Neuron (in vitro differentiated cells): ENCODE measurements around the gene KIRREL3.

Experiments
- H2AFZ ChIP-seq: one replicate; pipeline ENCODE4 v1.6.1; 2013; ENCODE audit warnings: low read depth, mild to moderate bottlenecking, inconsistent platforms, low read length, moderate library complexity
- H3K27me3 ChIP-seq: one replicate; pipeline ENCODE4 v1.6.1; 2013; ENCODE audit warnings: low read length; ENCODE audit not compliant: insufficient read depth
- H3K36me3 ChIP-seq: one replicate; pipeline ENCODE4 v1.6.1; 2013; ENCODE audit warnings: low read length; ENCODE audit not compliant: insufficient read depth
- H3K4me1 ChIP-seq: one replicate; pipeline ENCODE4 v1.6.1; 2013; ENCODE audit warnings: low read length; ENCODE audit not compliant: insufficient read depth
- H3K4me3 ChIP-seq: 2 replicates; pipeline ENCODE4 v1.5.1; 2013; ENCODE audit warnings: mild to moderate bottlenecking, low read length, moderate library complexity
- H3K9me3 ChIP-seq: one replicate; pipeline ENCODE4 v1.6.1; 2013; ENCODE audit warnings: low read length

The KIRREL3 gene

GRCh38 chr11:126480410-126481302 is 519.9 kb downstream of the KIRREL3 start:
- H3K27me3 ChIP-seq: peaks cover 9% of the 10 kb centered on the region
- no peaks in the 10 kb centered on the region for H3K9me3 ChIP-seq
- H3K4me3 ChIP-seq: peak overlapping the region; percentile 28

GRCh38 chr11:126480015-126480409 is 520.6 kb downstream of the KIRREL3 start:
- peaks cover 2% of the 10 kb centered on the region for H3K4me1 ChIP-seq
- H3K9me3 ChIP-seq: no peaks in the 10 kb centered on the region
- H3K36me3 ChIP-seq: no peaks in the 10 kb centered on the region
- H3K4me3 ChIP-seq: no peak overlapping the region
- peak overlapping the region; percentile 93 for H2AFZ ChIP-seq
- peaks cover 9% of the 10 kb centered on the region for H3K27me3 ChIP-seq

More at GRCh38 chr11:126480410-126481302, 519.9 kb downstream of the KIRREL3 start:
- Histone ChIP-seq H3K36me3 (no peaks in the 10 kb centered on the region), H3K4me1 (peaks cover 2% of the 10 kb centered on the region), H2AFZ (peak overlapping the region; percentile 93)

- H3K36me3 ChIP-seq: no peaks in the 10 kb centered on the region
- no peak overlapping the region for H3K4me3 ChIP-seq
- no peak overlapping the region for H2AFZ ChIP-seq
- H3K27me3 ChIP-seq: peaks cover 11% of the 10 kb centered on the region
- peaks cover 2% of the 10 kb centered on the region for H3K4me1 ChIP-seq
- H3K9me3 ChIP-seq: no peaks in the 10 kb centered on the region
These were observed 521.2 kb downstream of the KIRREL3 start for GRCh38 chr11:126479178-126479930.

GRCh38 chr11:126478466-126478865 is 522.1 kb downstream of the KIRREL3 start:
- Histone ChIP-seq H3K36me3 (no peaks in the 10 kb centered on the region), H3K4me1 (peaks cover 2% of the 10 kb centered on the region), H3K9me3 (no peaks in the 10 kb centered on the region), H3K27me3 (peaks cover 9% of the 10 kb centered on the region), H3K4me3 (no peak overlapping the region), H2AFZ (no peak overlapping the region)

- no peaks in the 10 kb centered on the region for H3K9me3 ChIP-seq
- peaks cover 9% of the 10 kb centered on the region for H3K27me3 ChIP-seq
- no peak overlapping the region for H3K4me3 ChIP-seq
- H3K4me1 ChIP-seq: peaks cover 2% of the 10 kb centered on the region
- no peaks in the 10 kb centered on the region for H3K36me3 ChIP-seq
- no peak overlapping the region for H2AFZ ChIP-seq
These were observed 522.9 kb downstream of the KIRREL3 start for GRCh38 chr11:126477535-126478305.

GRCh38 chr11:126476977-126477376 is 523.6 kb downstream of the KIRREL3 start:
- Histone ChIP-seq H3K4me3 (no peak overlapping the region), H2AFZ (no peak overlapping the region), H3K4me1 (peaks cover 7% of the 10 kb centered on the region), H3K36me3 (no peaks in the 10 kb centered on the region), H3K9me3 (no peaks in the 10 kb centered on the region), H3K27me3 (peaks cover 9% of the 10 kb centered on the region)

GRCh38 chr11:126476266-126476924 is 524.2 kb downstream of the KIRREL3 start:
- H2AFZ ChIP-seq: no peak overlapping the region
- H3K4me3 ChIP-seq: no peak overlapping the region
- peaks cover 7% of the 10 kb centered on the region for H3K4me1 ChIP-seq
- H3K9me3 ChIP-seq: no peaks in the 10 kb centered on the region
- no peaks in the 10 kb centered on the region for H3K36me3 ChIP-seq
- H3K27me3 ChIP-seq: peaks cover 9% of the 10 kb centered on the region

GRCh38 chr11:126475014-126475991 is 525.3 kb downstream of the KIRREL3 start:
- H3K9me3 ChIP-seq: no peaks in the 10 kb centered on the region
- peaks cover 6% of the 10 kb centered on the region for H3K4me1 ChIP-seq
- no peaks in the 10 kb centered on the region for H3K36me3 ChIP-seq
- peaks cover 9% of the 10 kb centered on the region for H3K27me3 ChIP-seq
- no peak overlapping the region for H2AFZ ChIP-seq
- H3K4me3 ChIP-seq: no peak overlapping the region

GRCh38 chr11:126474220-126474619 is 526.4 kb downstream of the KIRREL3 start:
- Histone ChIP-seq H3K4me1 (peaks cover 6% of the 10 kb centered on the region), H3K4me3 (no peak overlapping the region), H3K9me3 (no peaks in the 10 kb centered on the region), H3K27me3 (peaks cover 9% of the 10 kb centered on the region), H2AFZ (no peak overlapping the region), H3K36me3 (no peaks in the 10 kb centered on the region)

GRCh38 chr11:126473269-126473668 is 527.3 kb downstream of the KIRREL3 start:
- Histone ChIP-seq H3K36me3 (no peaks in the 10 kb centered on the region), H3K4me3 (no peak overlapping the region), H3K4me1 (peaks cover 6% of the 10 kb centered on the region), H3K9me3 (no peaks in the 10 kb centered on the region), H2AFZ (no peak overlapping the region), H3K27me3 (peaks cover 9% of the 10 kb centered on the region)

- H3K9me3 ChIP-seq: no peaks in the 10 kb centered on the region
- H3K36me3 ChIP-seq: no peaks in the 10 kb centered on the region
- peaks cover 6% of the 10 kb centered on the region for H3K27me3 ChIP-seq
- peaks cover 6% of the 10 kb centered on the region for H3K4me1 ChIP-seq
- H2AFZ ChIP-seq: no peak overlapping the region
- no peak overlapping the region for H3K4me3 ChIP-seq
These were observed 531.3 kb downstream of the KIRREL3 start for GRCh38 chr11:126469311-126469710.
